ENCODE results near the gene DZIP1L.
"Not testable (repeated sequence)": the region's sequence is repeated elsewhere in the genome, so short reads cannot be mapped to it uniquely, and the experiment has no call there.

The DZIP1L gene

GRCh38 chr3:138103466-138103865 is 11.9 kb downstream of the DZIP1L start:
- TF ChIP-seq POLR2AphosphoS5 (IDR thresholded peaks at IDR 0.05; ENCODE audit: low read depth, low read length) (no peak), POLR2A (IDR thresholded peaks at IDR 0.05; ENCODE audit: low read depth, low read length) (no peak), TAF1 (IDR thresholded peaks at IDR 0.05; ENCODE audit: borderline replicate concordance, low read depth, low read length) (no peak)
- DNase-seq (ENCODE audit: insufficient read length): no peak
- FAIRE-seq: no peak

GRCh38 chr3:138101351-138101940 is 14.0 kb downstream of the DZIP1L start:
- DNase-seq (ENCODE audit: insufficient read length); FAIRE-seq: not testable (repeated sequence)

GRCh38 chr3:138099417-138099816 is 16.0 kb downstream of the DZIP1L start:
- DNase-seq (ENCODE audit: insufficient read length) (no peak), FAIRE-seq (no peak)
- TF ChIP-seq POLR2AphosphoS5 (IDR thresholded peaks at IDR 0.05; ENCODE audit: low read depth, low read length) (no peak), TAF1 (IDR thresholded peaks at IDR 0.05; ENCODE audit: borderline replicate concordance, low read depth, low read length) (no peak), POLR2A (IDR thresholded peaks at IDR 0.05; ENCODE audit: low read depth, low read length) (no peak)

DNA sequence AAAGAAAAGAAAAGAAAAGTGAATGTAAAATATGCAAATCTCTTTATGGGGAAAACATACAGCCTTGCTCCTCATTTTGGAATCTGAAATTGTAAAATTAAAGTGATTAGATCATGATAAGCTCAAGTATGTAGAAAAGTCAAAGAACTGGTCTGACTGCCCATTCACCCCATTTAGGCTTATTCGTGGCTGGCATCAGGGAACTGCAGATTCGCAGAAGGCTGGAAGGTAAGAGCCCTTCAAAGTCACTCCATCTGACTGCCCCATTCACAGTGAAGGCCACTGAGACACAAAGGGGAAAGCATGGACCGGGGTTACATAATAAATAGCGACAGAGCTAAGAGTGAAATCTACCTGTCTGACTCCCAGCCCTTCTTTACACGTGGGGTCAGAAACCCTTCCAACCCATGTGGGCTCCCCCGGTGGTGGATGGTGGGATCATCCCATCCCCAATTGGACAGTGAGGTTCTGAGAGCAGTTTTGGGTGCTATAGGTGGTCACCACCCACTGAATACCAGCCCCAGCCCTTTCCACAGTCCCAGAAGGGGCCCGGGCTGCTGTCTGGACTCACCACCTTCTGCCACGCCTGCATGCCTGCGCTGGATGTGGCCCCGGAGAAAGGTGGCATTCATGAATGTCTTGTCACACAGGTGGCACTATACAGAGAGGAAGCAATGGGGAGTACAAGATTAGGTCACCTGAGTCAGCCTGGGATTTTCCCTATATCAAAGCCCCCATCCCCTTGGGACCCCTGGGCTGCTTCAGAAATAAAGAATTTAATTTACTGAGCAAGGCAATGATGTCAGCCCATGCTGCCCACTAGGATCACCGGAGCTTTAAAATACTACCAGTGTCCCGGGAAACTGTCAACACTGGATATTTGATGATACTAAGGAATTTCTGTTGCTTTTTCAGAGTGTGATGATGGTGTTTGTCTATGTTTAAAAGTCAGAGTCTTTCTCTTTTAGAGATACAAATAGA is 17.9 kb downstream of the DZIP1L start:
- DNase-seq (ENCODE audit: insufficient read length) (no peak), FAIRE-seq (no peak)
- TF ChIP-seq POLR2A (IDR thresholded peaks at IDR 0.05; ENCODE audit: low read depth, low read length): no peak
- TF ChIP-seq POLR2AphosphoS5 (IDR thresholded peaks at IDR 0.05; ENCODE audit: low read depth, low read length): no peak

- TF ChIP-seq POLR2A (IDR thresholded peaks at IDR 0.05; ENCODE audit: low read depth, low read length) (no peak), TAF1 (IDR thresholded peaks at IDR 0.05; ENCODE audit: borderline replicate concordance, low read depth, low read length) (no peak), POLR2AphosphoS5 (IDR thresholded peaks at IDR 0.05; ENCODE audit: low read depth, low read length) (no peak)
- DNase-seq (ENCODE audit: insufficient read length) (no peak), FAIRE-seq (no peak)
Observed at GRCh38 chr3:138093721-138094120, 21.7 kb downstream of the DZIP1L start.

- no peak for FAIRE-seq
- TF ChIP-seq POLR2AphosphoS5 (IDR thresholded peaks at IDR 0.05; ENCODE audit: low read depth, low read length): no peak
- TF ChIP-seq POLR2A (IDR thresholded peaks at IDR 0.05; ENCODE audit: low read depth, low read length): no peak
- DNase-seq (ENCODE audit: insufficient read length): no peak
Observed at GRCh38 chr3:138092023-138092422, 23.4 kb downstream of the DZIP1L start.

GRCh38 chr3:138089091-138089490 is 26.3 kb downstream of the DZIP1L start:
- no peak for FAIRE-seq
- DNase-seq (ENCODE audit: insufficient read length): no peak
- TF ChIP-seq TAF1 (IDR thresholded peaks at IDR 0.05; ENCODE audit: borderline replicate concordance, low read depth, low read length) (no peak), POLR2A (IDR thresholded peaks at IDR 0.05; ENCODE audit: low read depth, low read length) (no peak), POLR2AphosphoS5 (IDR thresholded peaks at IDR 0.05; ENCODE audit: low read depth, low read length) (no peak)

GRCh38 chr3:138085745-138086144 is 29.7 kb downstream of the DZIP1L start:
- not testable (repeated sequence) for FAIRE-seq; DNase-seq (ENCODE audit: insufficient read length)

DNA sequence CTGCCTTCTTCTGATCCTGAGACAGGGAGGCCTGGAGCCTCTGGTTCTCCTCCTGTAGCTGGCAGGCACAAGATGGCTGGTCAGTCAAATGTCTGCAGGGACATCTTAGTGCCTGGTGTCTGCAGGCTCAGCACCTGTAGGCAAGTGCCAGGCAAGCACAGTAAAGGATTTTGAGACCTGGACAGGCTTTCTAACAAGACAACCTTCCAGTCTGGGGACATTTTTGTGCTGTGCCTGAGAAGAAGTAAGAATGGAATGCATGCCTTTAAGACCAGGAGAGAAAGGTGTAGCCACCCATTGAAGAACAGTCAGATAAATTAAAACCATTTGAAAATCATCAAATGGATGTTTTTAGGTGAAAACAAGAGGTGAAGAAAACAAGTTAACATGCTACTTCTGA is 31.2 kb downstream of the DZIP1L start:
- no peak for TF ChIP-seq POLR2AphosphoS5 (IDR thresholded peaks at IDR 0.05; ENCODE audit: low read depth, low read length)
- TF ChIP-seq TAF1 (IDR thresholded peaks at IDR 0.05; ENCODE audit: borderline replicate concordance, low read depth, low read length): no peak
- TF ChIP-seq POLR2A (IDR thresholded peaks at IDR 0.05; ENCODE audit: low read depth, low read length): no peak
- DNase-seq (ENCODE audit: insufficient read length): no peak
- FAIRE-seq: no peak

DNA sequence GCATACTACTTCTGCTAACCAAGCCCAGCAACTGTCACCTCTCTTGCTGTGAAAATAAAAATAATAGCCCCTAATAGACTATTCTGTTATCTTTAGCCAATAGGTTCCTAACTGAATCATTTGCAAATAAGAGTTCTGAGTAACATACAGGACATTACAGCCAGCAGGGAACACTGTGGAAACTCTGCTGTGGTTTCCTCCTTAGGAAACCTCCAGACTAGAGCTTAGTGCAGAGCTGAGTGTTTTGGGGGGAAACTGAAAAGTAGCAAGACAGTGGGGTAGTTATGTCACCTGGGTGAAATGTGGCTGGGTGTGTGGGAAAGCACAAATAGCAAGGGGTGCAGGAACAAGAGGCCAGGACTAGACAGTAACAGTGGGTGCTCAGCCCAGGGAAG is 32.4 kb downstream of the DZIP1L start:
- no peak for DNase-seq (ENCODE audit: insufficient read length)
- FAIRE-seq: peak; percentile 65
- TF ChIP-seq TAF1 (IDR thresholded peaks at IDR 0.05; ENCODE audit: borderline replicate concordance, low read depth, low read length): no peak
- no peak for TF ChIP-seq POLR2A (IDR thresholded peaks at IDR 0.05; ENCODE audit: low read depth, low read length)
- TF ChIP-seq POLR2AphosphoS5 (IDR thresholded peaks at IDR 0.05; ENCODE audit: low read depth, low read length): no peak

- DNase-seq (ENCODE audit: insufficient read length) (no peak), FAIRE-seq (peak; percentile 77)
- no peak for TF ChIP-seq TAF1 (IDR thresholded peaks at IDR 0.05; ENCODE audit: borderline replicate concordance, low read depth, low read length)
- TF ChIP-seq POLR2A (IDR thresholded peaks at IDR 0.05; ENCODE audit: low read depth, low read length): no peak
- TF ChIP-seq POLR2AphosphoS5 (IDR thresholded peaks at IDR 0.05; ENCODE audit: low read depth, low read length): no peak
Observed at GRCh38 chr3:138082085-138082991, 33.1 kb downstream of the DZIP1L start.

Data from GM12892 (cell line).